Measurements from ENCODE around the gene EYS. TPM values are rescaled to one million over a fixed set of nuclear protein-coding genes. Genes with fewer than 3 reads are reported as not detected.

The EYS gene
- total RNA-seq, 1 donor from 2014 or later = not detected

GRCh38 chr6:64505312-64505711, 1201.7 kb downstream of the EYS start:
- Mint-ChIP-seq H3K4me3 (ENCODE audit: unreplicated experiment) (no peak overlapping the region), H3K9me3 (ENCODE audit: unreplicated experiment) (no peaks in the 10 kb centered on the region), H3K27me3 (ENCODE audit: unreplicated experiment) (no peaks in the 10 kb centered on the region), H3K27ac (ENCODE audit: unreplicated experiment) (no peak overlapping the region), H3K4me1 (ENCODE audit: unreplicated experiment) (peaks cover 4% of the 10 kb centered on the region), H3K36me3 (ENCODE audit: low read depth, unreplicated experiment) (no peaks in the 10 kb centered on the region)
- peak; percentile 54 for TF ChIP-seq CTCF (IDR thresholded peaks at IDR 0.05; ENCODE audit: unreplicated experiment)
- DNase-seq (ENCODE audit: low spot score) = peak; percentile 33

- DNase-seq (ENCODE audit: low spot score) = no peak
- H3K4me1 Mint-ChIP-seq (ENCODE audit: unreplicated experiment) = peaks cover 4% of the 10 kb centered on the region
- no peak overlapping the region for H3K4me3 Mint-ChIP-seq (ENCODE audit: unreplicated experiment)
- no peaks in the 10 kb centered on the region for H3K36me3 Mint-ChIP-seq (ENCODE audit: low read depth, unreplicated experiment)
- no peaks in the 10 kb centered on the region for H3K9me3 Mint-ChIP-seq (ENCODE audit: unreplicated experiment)
- TF ChIP-seq CTCF (IDR thresholded peaks at IDR 0.05; ENCODE audit: unreplicated experiment) = no peak
- H3K27me3 Mint-ChIP-seq (ENCODE audit: unreplicated experiment) = no peaks in the 10 kb centered on the region
- H3K27ac Mint-ChIP-seq (ENCODE audit: unreplicated experiment) = no peak overlapping the region
Measured at GRCh38 chr6:64504503-64504902, 1202.5 kb downstream of the EYS start.

- H3K9me3 Mint-ChIP-seq (ENCODE audit: unreplicated experiment) = no peaks in the 10 kb centered on the region
- DNase-seq (ENCODE audit: low spot score) = no peak
- TF ChIP-seq CTCF (IDR thresholded peaks at IDR 0.05; ENCODE audit: unreplicated experiment) = no peak
- peaks cover 1% of the 10 kb centered on the region for H3K27me3 Mint-ChIP-seq (ENCODE audit: unreplicated experiment)
- no peak overlapping the region for H3K4me3 Mint-ChIP-seq (ENCODE audit: unreplicated experiment)
- no peaks in the 10 kb centered on the region for H3K36me3 Mint-ChIP-seq (ENCODE audit: low read depth, unreplicated experiment)
- H3K27ac Mint-ChIP-seq (ENCODE audit: unreplicated experiment) = no peak overlapping the region
- peaks cover 4% of the 10 kb centered on the region for H3K4me1 Mint-ChIP-seq (ENCODE audit: unreplicated experiment)
Measured at GRCh38 chr6:64502801-64503200, 1204.2 kb downstream of the EYS start.

GRCh38 chr6:64497634-64498033, 1209.4 kb downstream of the EYS start:
- peaks cover 1% of the 10 kb centered on the region for H3K27me3 Mint-ChIP-seq (ENCODE audit: unreplicated experiment)
- no peaks in the 10 kb centered on the region for H3K4me1 Mint-ChIP-seq (ENCODE audit: unreplicated experiment)
- no peak for DNase-seq (ENCODE audit: low spot score)
- no peak overlapping the region for H3K4me3 Mint-ChIP-seq (ENCODE audit: unreplicated experiment)
- H3K27ac Mint-ChIP-seq (ENCODE audit: unreplicated experiment) = no peak overlapping the region
- no peaks in the 10 kb centered on the region for H3K9me3 Mint-ChIP-seq (ENCODE audit: unreplicated experiment)
- H3K36me3 Mint-ChIP-seq (ENCODE audit: low read depth, unreplicated experiment) = no peaks in the 10 kb centered on the region
- no peak for TF ChIP-seq CTCF (IDR thresholded peaks at IDR 0.05; ENCODE audit: unreplicated experiment)

GRCh38 chr6:64489763-64490162, 1217.3 kb downstream of the EYS start:
- no peaks in the 10 kb centered on the region for H3K27me3 Mint-ChIP-seq (ENCODE audit: unreplicated experiment)
- no peak overlapping the region for H3K4me3 Mint-ChIP-seq (ENCODE audit: unreplicated experiment)
- no peak for TF ChIP-seq CTCF (IDR thresholded peaks at IDR 0.05; ENCODE audit: unreplicated experiment)
- no peaks in the 10 kb centered on the region for H3K4me1 Mint-ChIP-seq (ENCODE audit: unreplicated experiment)
- DNase-seq (ENCODE audit: low spot score) = no peak
- H3K27ac Mint-ChIP-seq (ENCODE audit: unreplicated experiment) = no peak overlapping the region
- H3K9me3 Mint-ChIP-seq (ENCODE audit: unreplicated experiment) = no peaks in the 10 kb centered on the region
- no peaks in the 10 kb centered on the region for H3K36me3 Mint-ChIP-seq (ENCODE audit: low read depth, unreplicated experiment)

All from endothelial cell (in vitro differentiated cells).